H1 (cell line): Measurements from ENCODE around the gene ZNF532. TPM values are rescaled to one million over a fixed set of nuclear protein-coding genes. Genes with fewer than 3 reads are reported as not detected.

Experiments
- CTCF ChIA-PET: fragments of 300-600 bp; sonication (Branson Sonifier 250); formaldehyde crosslinking; loops from one replicate; lab custom pipeline; 2021; ENCODE audit not compliant: partially characterized antibody; lab: Charles Lee
- POLR2A ChIA-PET: fragments of 300-600 bp; sonication (Branson Sonifier 250); formaldehyde crosslinking; loops from one replicate; lab custom pipeline; 2021; ENCODE audit warnings: inconsistent platforms; ENCODE audit not compliant: partially characterized antibody; lab: Charles Lee
- DNase-seq, 2 experiments: peaks; one replicate each; pipeline versions ENCODE4 v3.0.0 to v3.0.0-alpha.2; 2010 to 2022; ENCODE audit warnings: low spot score in 2 of 2, low read depth in 1 of 2, mixed read lengths in 1 of 2
- FAIRE-seq: peaks from 2 replicates; lab custom pipeline; 2011; peaks lifted over from hg19 to GRCh38; lab: Jason Lieb, UNC
- H2AFZ ChIP-seq: 2 replicates; pipeline ENCODE4 v1.8.1; 2012; ENCODE audit warnings: low read length, inconsistent platforms
- H2AK5ac ChIP-seq: 2 replicates; pipeline ENCODE4 v1.6.1; 2013; ENCODE audit warnings: low read depth, low read length
- H2BK120ac ChIP-seq: replicated peaks from 2 replicates; pipeline ENCODE3; 2013; ENCODE audit warnings: low read depth, low read length, inconsistent platforms
- H2BK12ac ChIP-seq: 2 replicates; pipeline ENCODE4 v1.6.1; 2013; ENCODE audit warnings: low read depth, low read length
- H2BK15ac ChIP-seq: 2 replicates; pipeline ENCODE4 v1.6.1; 2013; ENCODE audit warnings: low read length
- H2BK20ac ChIP-seq: 2 replicates; pipeline ENCODE4 v1.6.1; 2013; ENCODE audit warnings: low read length
- H2BK5ac ChIP-seq: 2 replicates; pipeline ENCODE4 v1.6.1; 2013; ENCODE audit warnings: low read depth, low read length
- H3K14ac ChIP-seq: 2 replicates; pipeline ENCODE4 v1.6.1; 2013; ENCODE audit warnings: inconsistent platforms; ENCODE audit not compliant: insufficient read length
- H3K18ac ChIP-seq: 2 replicates; pipeline ENCODE4 v1.6.1; 2013; ENCODE audit warnings: low read length; ENCODE audit errors: extremely low read depth
- H3K23ac ChIP-seq: 2 replicates; pipeline ENCODE4 v1.6.1; 2013; ENCODE audit warnings: inconsistent platforms; ENCODE audit not compliant: insufficient read length
- H3K23me2 ChIP-seq: 2 replicates; pipeline ENCODE4 v1.6.1; 2013; ENCODE audit warnings: low read depth, low read length
- H3K27ac ChIP-seq: 2 replicates; pipeline ENCODE4 v1.6.1; 2011; ENCODE audit warnings: low read depth, low read length, inconsistent platforms
- H3K27me3 ChIP-seq, 4 experiments: replicated peaks in 1 of 4; 1 replicate in 1 of 4; 2 replicates in 3 of 4; pipeline versions ENCODE4 v1.6.1 to v1.8.1; 2011 to 2013; ENCODE audit warnings: low read length in 3 of 4, mild to moderate bottlenecking in 3 of 4, inconsistent platforms in 2 of 4, mixed read lengths in 2 of 4, moderate library complexity in 1 of 4; ENCODE audit not compliant: control insufficient read depth in 3 of 4, insufficient read depth in 3 of 4; ENCODE audit errors: extremely low read depth in 1 of 4
- H3K36me3 ChIP-seq, 4 experiments: 2 replicates each; pipeline versions ENCODE4 v1.6.1 to v1.8.1; 2011 to 2013; ENCODE audit warnings: mild to moderate bottlenecking in 4 of 4, low read length in 3 of 4, moderate library complexity in 2 of 4, control low read depth in 1 of 4, inconsistent platforms in 1 of 4; ENCODE audit not compliant: insufficient read depth in 4 of 4, control insufficient read depth in 2 of 4
- H3K4ac ChIP-seq: replicated peaks from 2 replicates; pipeline ENCODE3; 2013; ENCODE audit warnings: low read length, low read depth, mixed read lengths, inconsistent platforms; ENCODE audit not compliant: insufficient read length
- H3K4me1 ChIP-seq, 4 experiments: replicated peaks in 1 of 4; 1 replicate in 1 of 4; 2 replicates in 3 of 4; pipeline versions ENCODE4 v1.6.1 to v1.8.1; 2011 to 2013; ENCODE audit warnings: low read length in 3 of 4, inconsistent platforms in 2 of 4, mixed read lengths in 1 of 4; ENCODE audit not compliant: insufficient read depth in 4 of 4, control insufficient read depth in 3 of 4
- H3K4me2 ChIP-seq, 2 experiments: 2 replicates each; pipeline versions ENCODE4 v1.6.1 to v1.8.1; 2011 to 2013; ENCODE audit warnings: low read depth in 2 of 2, low read length in 2 of 2, control low read depth in 1 of 2, inconsistent platforms in 1 of 2, mild to moderate bottlenecking in 1 of 2; ENCODE audit not compliant: insufficient read depth in 1 of 2
- H3K4me3 ChIP-seq, 4 experiments: fragments of 200-600, 300-600 bp in 1 of 4; sonication (generic), shearing (Covaris generic), sonication (Bioruptor Twin) in 1 of 4; 2 replicates each; pipeline versions ENCODE4 v1.5.1 to v1.8.1; 2011 to 2016; ENCODE audit warnings: low read length in 4 of 4, low read depth in 3 of 4, control low read depth in 2 of 4, inconsistent platforms in 2 of 4, mild to moderate bottlenecking in 2 of 4, mixed read lengths in 1 of 4, moderate library complexity in 1 of 4; ENCODE audit not compliant: insufficient read depth in 2 of 4; ENCODE audit errors: extremely low read depth in 1 of 4
- H3K56ac ChIP-seq: replicated peaks from 2 replicates; pipeline ENCODE3; 2013; ENCODE audit warnings: low read depth, mild to moderate bottlenecking, mixed read lengths, low read length, inconsistent platforms; ENCODE audit not compliant: insufficient read length
- H3K79me1 ChIP-seq: 2 replicates; pipeline ENCODE4 v1.6.1; 2013; ENCODE audit warnings: low read depth, low read length, control low read depth
- H3K79me2 ChIP-seq, 2 experiments: 2 replicates each; pipeline versions ENCODE4 v1.6.1 to v1.8.1; 2012 to 2013; ENCODE audit warnings: low read length in 2 of 2, mild to moderate bottlenecking in 2 of 2, inconsistent platforms in 1 of 2; ENCODE audit not compliant: insufficient read depth in 2 of 2, control insufficient read depth in 1 of 2
- H3K9ac ChIP-seq, 4 experiments: replicated peaks in 1 of 4; 1 replicate in 1 of 4; 2 replicates in 3 of 4; pipeline versions ENCODE4 v1.6.1 to v1.8.1; 2011 to 2013; ENCODE audit warnings: low read depth in 3 of 4, low read length in 3 of 4, control low read depth in 2 of 4, mild to moderate bottlenecking in 2 of 4, moderate library complexity in 2 of 4, inconsistent platforms in 1 of 4; ENCODE audit errors: extremely low read depth in 1 of 4
- H3K9me3 ChIP-seq, 2 experiments: 2 replicates each; pipeline versions ENCODE4 v1.6.1 to v1.8.1; 2012 to 2013; ENCODE audit warnings: mild to moderate bottlenecking in 2 of 2, moderate library complexity in 2 of 2, control low read depth in 1 of 2, inconsistent platforms in 1 of 2, low read depth in 1 of 2, low read length in 1 of 2, mixed read lengths in 1 of 2; ENCODE audit not compliant: insufficient read depth in 2 of 2
- H4K20me1 ChIP-seq, 2 experiments: replicated peaks in 1 of 2; 2 replicates each; pipeline versions ENCODE3 to v1.8.1; 2011 to 2013; ENCODE audit warnings: inconsistent platforms in 2 of 2, low read length in 2 of 2, mild to moderate bottlenecking in 1 of 2; ENCODE audit not compliant: insufficient read depth in 2 of 2, control insufficient read depth in 1 of 2
- H4K5ac ChIP-seq: 2 replicates; pipeline ENCODE4 v1.6.1; 2013; ENCODE audit warnings: low read length, low read depth, mixed read lengths, inconsistent platforms; ENCODE audit not compliant: insufficient read length
- H4K8ac ChIP-seq: 2 replicates; pipeline ENCODE4 v1.8.0; 2013; ENCODE audit warnings: mild to moderate bottlenecking, moderate library complexity, low read length, inconsistent platforms; ENCODE audit not compliant: insufficient read depth; ENCODE audit errors: extremely low read depth
- H4K91ac ChIP-seq: replicated peaks from 2 replicates; pipeline ENCODE3; 2013; ENCODE audit warnings: low read length, mixed read lengths, inconsistent platforms; ENCODE audit not compliant: insufficient read length
- CTCF ChIP-seq, 3 experiments: IDR thresholded peaks; 1 replicate in 2 of 3; 2 replicates in 1 of 3; pipeline versions ENCODE4 v1.5.1 to v1.6.1; 2011; ENCODE audit warnings: low read length in 3 of 3, mild to moderate bottlenecking in 3 of 3, inconsistent platforms in 2 of 3, low read depth in 1 of 3, moderate library complexity in 1 of 3; ENCODE audit not compliant: insufficient read depth in 1 of 3; ENCODE audit errors: control extremely low read depth in 1 of 3
- EZH2 ChIP-seq: fragments of 200-600 bp; sonication (generic); IDR thresholded peaks from 2 replicates; pipeline ENCODE4 v1.7.1; 2012; ENCODE audit warnings: low read depth, mild to moderate bottlenecking, moderate library complexity, low read length, inconsistent platforms; ENCODE audit not compliant: severe bottlenecking
- FOSL1 ChIP-seq: IDR thresholded peaks from 2 replicates; pipeline ENCODE4 v1.6.1; 2011; ENCODE audit warnings: mild to moderate bottlenecking, low read depth, low read length, moderate library complexity; ENCODE audit not compliant: insufficient read depth
- SIX5 ChIP-seq: IDR thresholded peaks from 2 replicates; pipeline ENCODE4 v1.6.1; 2011; ENCODE audit warnings: mild to moderate bottlenecking, low read depth, low read length
- WGBS, 2 experiments: shearing (Covaris generic) in 1 of 2; methylation state at CpG; one replicate each; pipeline versions ENCODE4 v1.1.6 to v1.1.7; 2013 to 2015; ENCODE audit warnings: low lambda C conversion rate in 2 of 2, mixed read lengths in 2 of 2, inconsistent platforms in 1 of 2, low coverage in 1 of 2, missing lambda C conversion rate in 1 of 2; ENCODE audit not compliant: insufficient replicate concordance in 2 of 2, insufficient coverage in 1 of 2, insufficient read length in 1 of 2; ENCODE audit errors: extremely low coverage in 1 of 2, missing lambda C conversion rate in 1 of 2; 5-methylcytosine and 5-hydroxymethylcytosine counted together
- polyA plus RNA-seq, 7 experiments: library from polyadenylated mRNA; depleted of rRNA in 3 of 7; stranded (reverse) in 5 of 7; unstranded in 2 of 7; fragments of >200 nt in 5 of 7; fragments of 200-250 nt in 2 of 7; gene quantifications; 1 replicate in 5 of 7; 2 replicates in 1 of 7; 4 replicates in 1 of 7; pipeline versions ENCODE4 v1.2.1 to v1.2.3, GENCODE V29; 2011 to 2013; ENCODE audit warnings: missing spikeins in 2 of 7, mixed read lengths in 2 of 7
- total RNA-seq: library from RNA; stranded (reverse); fragmentation: NEBNext Ultra II Directional; extraction: Animal tissue kit (Norgen Biotek cat#: 25700); gene quantifications from 2 replicates; pipeline ENCODE4 v1.2.1, GENCODE V29; 2021

The ZNF532 gene
- total and polyA plus RNA-seq, 2 of the 8 experiments (the other 6 are each of a cell fraction or from before 2014, with no cell fraction given): 143 to 240 TPM

GRCh38 chr18:58881477-58881876, 16.8 kb downstream of the ZNF532 start:
- DNase-seq (no peak), FAIRE-seq (no peak)
- H3K4me1 ChIP-seq: peaks cover 0 to 8% (median 1%) of the 10 kb centered on the region in 4 experiments; a peak in 2 of 7 replicates
- no peak overlapping the region for H2BK12ac ChIP-seq
- H4K8ac ChIP-seq: no peak overlapping the region
- H3K18ac ChIP-seq: no peak overlapping the region
- no peak overlapping the region for H2BK120ac ChIP-seq
- no peaks in the 10 kb centered on the region for H3K9me3 ChIP-seq
- H3K23ac ChIP-seq: no peak overlapping the region
- H2BK15ac ChIP-seq: no peak overlapping the region
- H4K91ac ChIP-seq: no peak overlapping the region
- no peak overlapping the region for H3K56ac ChIP-seq
- H4K20me1 ChIP-seq: peaks cover 19 to 36% of the 10 kb centered on the region in 2 experiments
- CTCF ChIA-PET: interaction anchor here (0.6 to 6.9 kb wide), 7 partner anchors 16 to 189 kb away, joined by 3 to 52 read pairs (median 3); no protein-coding TSS in a partner anchor
- no peaks in the 10 kb centered on the region for H3K27me3 ChIP-seq
- H2AK5ac ChIP-seq: no peak overlapping the region; the same call in 1 of the 2 replicates
- no peaks in the 10 kb centered on the region for H3K23me2 ChIP-seq
- H3K4me2 ChIP-seq: no peak overlapping the region
- no peak overlapping the region for H2AFZ ChIP-seq
- H3K4ac ChIP-seq: no peak overlapping the region
- WGBS, 2 experiments: 90% methylated on average over 2 of the region's 2 CpGs; no CpG with 5 or more reads in 1 of the 2 experiments
- peaks cover 20% of the 10 kb centered on the region for H3K79me1 ChIP-seq
- H3K27ac ChIP-seq: no peak overlapping the region
- no peak overlapping the region for H3K14ac ChIP-seq
- no peak for TF ChIP-seq FOSL1
- no peak for TF ChIP-seq SIX5
- no peak for TF ChIP-seq CTCF (IDR thresholded peaks at IDR 0.05; ENCODE audit: control extremely low read depth in 1 of 3, insufficient read depth in 1 of 3, low read depth in 1 of 3, low read length in 3 of 3)
- TF ChIP-seq EZH2: no peak
- POLR2A ChIA-PET: interaction anchor here (0.7 to 29.3 kb wide), 10 partner anchors 1 to 127 kb away, joined by 3 to 622 read pairs (median 4); partner anchors contain the start of gene ZNF532
- H2BK5ac ChIP-seq: no peak overlapping the region
- H3K36me3 ChIP-seq: peaks cover 15 to 87% (median 48%) of the 10 kb centered on the region in 4 experiments
- H3K4me3 ChIP-seq: no peak overlapping the region
- H3K79me2 ChIP-seq: peaks cover 51 to 100% of the 10 kb centered on the region in 2 experiments
- no peak overlapping the region; a peak in 1 of 7 replicates for H3K9ac ChIP-seq
- no peak overlapping the region for H4K5ac ChIP-seq
- H2BK20ac ChIP-seq: no peak overlapping the region
